GM23338 (cell line): ENCODE data around the gene IL11. TPM values are rescaled to one million over a fixed set of nuclear protein-coding genes. Genes with fewer than 3 reads are reported as not detected.

ENCODE experiments used
- CREB1 ChIP-seq: fragments of 250-450 bp; sonication (Bioruptor Pico); IDR thresholded peaks from 2 replicates; pipeline ENCODE4 v1.5.0; 2020; ENCODE audit warnings: low read depth, mild to moderate bottlenecking, moderate library complexity
- CTCF ChIP-seq, 2 experiments: fragments of 200-600 bp in 1 of 2; sonication (generic) in 1 of 2; conservative IDR thresholded peaks; 2 replicates each; pipeline versions ENCODE4 v1.5.1 to v1.6.1; 2016 to 2017; ENCODE audit warnings: antibody characterized with exemption in 2 of 2, low read depth in 2 of 2, mild to moderate bottlenecking in 2 of 2, moderate library complexity in 1 of 2
- EZH2phosphoT487 ChIP-seq: fragments of 200-600 bp; sonication (generic); IDR thresholded peaks from one replicate; pipeline ENCODE4 v1.8.1; 2018; ENCODE audit warnings: antibody characterized with exemption; ENCODE audit not compliant: unreplicated experiment
- JUNB ChIP-seq: IDR thresholded peaks from one replicate; pipeline ENCODE4 v1.6.1; 2016; ENCODE audit warnings: antibody characterized with exemption; ENCODE audit not compliant: unreplicated experiment
- NANOG ChIP-seq: IDR thresholded peaks from 2 replicates; pipeline ENCODE4 v1.6.1; 2016; ENCODE audit warnings: antibody characterized with exemption, borderline replicate concordance
- POLR2AphosphoS5 ChIP-seq: IDR thresholded peaks from 2 replicates; pipeline ENCODE4 v1.6.1; 2016; ENCODE audit warnings: antibody characterized with exemption, low read depth
- ZNF114 ChIP-seq: fragments of 250-450 bp; sonication (Bioruptor Pico); IDR thresholded peaks from 2 replicates; pipeline ENCODE4 v1.5.0; 2020; ENCODE audit warnings: mild to moderate bottlenecking, moderate library complexity
- ZNF331 ChIP-seq: fragments of 250-450 bp; sonication (Bioruptor Pico); IDR thresholded peaks from 2 replicates; pipeline ENCODE4 v1.5.0; 2020; ENCODE audit warnings: low read depth, mild to moderate bottlenecking, moderate library complexity
- ZNF462 ChIP-seq: fragments of 250-450 bp; sonication (Bioruptor Pico); IDR thresholded peaks from 2 replicates; pipeline ENCODE4 v1.5.0; 2020; ENCODE audit warnings: mild to moderate bottlenecking, moderate library complexity
- polyA plus RNA-seq: library from polyadenylated mRNA; unstranded; fragments of >200 nt; fragmentation: Nextera tagmentation; extraction: Ambion mirVana; gene quantifications from 2 replicates; pipeline ENCODE4 v1.2.1, GENCODE V29; 2016
- total RNA-seq: library from RNA; depleted of rRNA; stranded (reverse); fragments of >200 nt; shearing (Covaris generic); gene quantifications from 2 replicates; pipeline ENCODE4 v1.2.3, GENCODE V29; 2014

The IL11 gene
- total and polyA plus RNA-seq, 2 experiments from 2014 or later, result 0.58 to 2.2 TPM

GRCh38 chr19:55419624-55420236 lies 49.5 kb upstream of the IL11 start (continued):
- TF ChIP-seq ZNF462 (CRISPR knock-in tag), result no peak
- TF ChIP-seq POLR2AphosphoS5, result no peak
- TF ChIP-seq ZNF331, result no peak
- no peak for TF ChIP-seq ZNF114
- no peak for TF ChIP-seq NANOG
- no peak for TF ChIP-seq CREB1
- no peak for TF ChIP-seq JUNB
- no peak for TF ChIP-seq CTCF (conservative IDR thresholded peaks at IDR 0.05; ENCODE audit: low read depth in 2 of 2)
- no peak for TF ChIP-seq EZH2phosphoT487
